Uterus (tissue), 2 donors: ENCODE results near the gene TMEM212.

Experiments used
- CTCF ChIP-seq, 4 experiments: fragments of 200-600 bp in 2 of 4; fragments of 450-650 bp in 2 of 4; sonication (generic) in 2 of 4; IDR thresholded peaks; one replicate each; pipeline ENCODE4 v1.5.1; 2016 to 2019; ENCODE audit warnings: antibody characterized with exemption in 4 of 4, mild to moderate bottlenecking in 2 of 4, moderate library complexity in 1 of 4
- POLR2A ChIP-seq, 2 donors: fragments of 450-650 bp; IDR thresholded peaks; one replicate each; pipeline ENCODE4 v1.6.1; 2016; ENCODE audit warnings: antibody characterized with exemption in 2 of 2, mild to moderate bottlenecking in 1 of 2, moderate library complexity in 1 of 2

DNA sequence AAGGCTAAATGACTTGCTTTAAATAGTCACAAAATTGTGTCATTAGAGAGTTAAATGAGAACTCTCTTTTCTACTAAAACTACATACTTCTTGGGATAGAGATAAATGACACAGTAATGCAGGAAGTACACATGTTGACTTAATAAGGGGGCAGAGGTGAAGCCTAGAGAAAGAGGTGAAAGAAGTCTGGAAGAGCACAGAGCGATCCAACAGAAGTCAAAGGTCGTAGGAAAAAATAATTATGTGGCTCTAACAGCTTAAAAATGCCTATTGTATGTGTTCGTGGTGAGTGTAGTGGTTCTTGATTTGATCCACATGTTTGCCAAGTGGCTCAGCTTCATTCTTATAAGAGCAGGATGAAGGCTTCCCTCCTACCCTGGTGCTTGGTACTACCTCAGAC lies 61.7 kb downstream of the TMEM212 start:
- TF ChIP-seq CTCF (IDR thresholded peaks at IDR 0.05) = no peak
- TF ChIP-seq POLR2A (IDR thresholded peaks at IDR 0.05) = no peak
